ENCODE measurements around the gene ADAMTSL2.

The ADAMTSL2 gene

GRCh38 chr9:133536080-133536479, 1.6 kb downstream of the ADAMTSL2 start:
- DNase-seq, result no peak

- DNase-seq, result no peak
Observed at GRCh38 chr9:133536536-133536935, 2.0 kb downstream of the ADAMTSL2 start.

GRCh38 chr9:133537257-133537656, 2.8 kb downstream of the ADAMTSL2 start:
- no peak for DNase-seq

- DNase-seq, result no peak
Observed at GRCh38 chr9:133538176-133538575, 3.7 kb downstream of the ADAMTSL2 start.

- no peak for DNase-seq
Observed at GRCh38 chr9:133538851-133539833, 4.6 kb downstream of the ADAMTSL2 start.

- no peak for DNase-seq
Observed at GRCh38 chr9:133539991-133540697, 5.6 kb downstream of the ADAMTSL2 start.

GRCh38 chr9:133540698-133541025, 6.2 kb downstream of the ADAMTSL2 start:
- DNase-seq, result no peak

GRCh38 chr9:133542002-133542401, 7.5 kb downstream of the ADAMTSL2 start:
- no peak for DNase-seq

GRCh38 chr9:133543772-133544467, 9.4 kb downstream of the ADAMTSL2 start:
- DNase-seq, result no peak

- no peak for DNase-seq
Observed at GRCh38 chr9:133545494-133546286, 11.2 kb downstream of the ADAMTSL2 start.

GRCh38 chr9:133546287-133546680, 11.8 kb downstream of the ADAMTSL2 start:
- no peak for DNase-seq

- DNase-seq, result no peak
Observed at GRCh38 chr9:133547116-133547515, 12.6 kb downstream of the ADAMTSL2 start.

- no peak for DNase-seq
Observed at GRCh38 chr9:133551446-133551845, 16.9 kb downstream of the ADAMTSL2 start.

- no peak for DNase-seq
Observed at GRCh38 chr9:133552236-133552635, 17.7 kb downstream of the ADAMTSL2 start.

GRCh38 chr9:133553123-133553522, 18.6 kb downstream of the ADAMTSL2 start:
- no peak for DNase-seq

GRCh38 chr9:133553973-133554713, 19.6 kb downstream of the ADAMTSL2 start:
- no peak for DNase-seq

GRCh38 chr9:133554729-133555128, 20.2 kb downstream of the ADAMTSL2 start:
- DNase-seq, result no peak

GRCh38 chr9:133556354-133556753, 21.9 kb downstream of the ADAMTSL2 start:
- DNase-seq, result no peak

GRCh38 chr9:133557581-133557980, 23.1 kb downstream of the ADAMTSL2 start:
- DNase-seq, result no peak

- peak; percentile 40 for DNase-seq
Observed at GRCh38 chr9:133558191-133559126, 24.0 kb downstream of the ADAMTSL2 start.

GRCh38 chr9:133560311-133560710, 25.8 kb downstream of the ADAMTSL2 start:
- DNase-seq, result no peak

Data from NK-92 treated with Interleukin-12 subunit alpha and Interleukin-12 subunit beta, amount 100 ng/mL, for 24 hours (cell line).